Pancreas (tissue), 10 donors: ENCODE data around the gene CD207. TPM values are rescaled to one million over a fixed set of nuclear protein-coding genes. Genes with fewer than 3 reads are reported as not detected.
"Not testable (repeated sequence)": the region's sequence is repeated elsewhere in the genome, so short reads cannot be mapped to it uniquely, and the experiment has no call there.

ENCODE experiments used
- ATAC-seq, 4 donors: fragments of 200-7000 bp; cut with Tn5 transposase; one replicate each; pipeline versions ENCODE4 v1.8.0 to v1.9.1; 2020; ENCODE audit warnings: mild to moderate bottlenecking in 4 of 4, moderate library complexity in 4 of 4
- DNase-seq, 6 donors: peaks; one replicate each; pipeline ENCODE4 v3.0.0-alpha.2; 2020
- FAIRE-seq: peaks from 2 replicates; lab custom pipeline; 2012; peaks lifted over from hg19 to GRCh38; lab: Jason Lieb, UNC
- H3K27ac ChIP-seq, 4 donors: fragments of 200-600 bp; sonication (generic); 1 replicate in 3 of 4; 2 replicates in 1 of 4; pipeline versions ENCODE4 v1.5.0 to v1.8.0; 2020
- H3K27me3 ChIP-seq, 4 donors: fragments of 200-600 bp; one replicate each; pipeline ENCODE4 v1.8.0; 2021
- H3K36me3 ChIP-seq, 3 donors: fragments of 200-600 bp; sonication (generic) in 1 of 3; one replicate each; pipeline versions ENCODE4 v1.5.0 to v1.8.0; 2020 to 2021
- H3K4me1 ChIP-seq, 3 donors: fragments of 200-600 bp; one replicate each; pipeline ENCODE4 v1.8.0; 2021
- H3K4me3 ChIP-seq, 4 donors: fragments of 200-600 bp; sonication (generic) in 2 of 4; one replicate each; pipeline versions ENCODE4 v1.5.0 to v1.8.0; 2020 to 2021
- H3K9me3 ChIP-seq, 4 donors: fragments of 200-600 bp; one replicate each; pipeline ENCODE4 v1.8.0; 2021
- WGBS, 2 donors: extraction: QIAGEN DNeasy Blood & Tissue Kit; methylation state at CpG; one replicate each; pipeline ENCODE4 v1.1.7; 2013; 5-methylcytosine and 5-hydroxymethylcytosine counted together
- intact Hi-C, 3 donors: fragments of 100-400 bp; cut with DNase I; formaldehyde crosslinking; loops; one replicate each; pipeline versions ENCODE4 v1.11.1 to v1.14.2; 2022
- polyA plus RNA-seq, 2 donors: library from polyadenylated mRNA; stranded (reverse); fragments of 200-250 nt; gene quantifications; one replicate each; pipeline ENCODE4 v1.2.3, GENCODE V29; 2013
- total RNA-seq, 6 donors: library from RNA; stranded (reverse); fragmentation: NEBNext Ultra II Directional in 4 of 6; extraction: Animal tissue kit (Norgen Biotek cat#: 25700) in 4 of 6; gene quantifications; one replicate each; pipeline versions ENCODE4 v1.2.1 to v1.2.4, GENCODE V29; 2021 to 2023
- TF ChIP-seq, protein P1 (sequence below), 4 donors: fragments of 200-600 bp; sonication (generic) in 3 of 4; IDR thresholded peaks; one replicate each; pipeline versions ENCODE4 v1.5.0 to v1.8.0; 2021; ENCODE audit warnings: antibody characterized with exemption in 4 of 4
- donor health status: healthy with polysubstance abuse.
- donor health status: DM: no; HTN: no; CAD: no; lungs with moderate emphysema.
- donor health status: DM: no; HTN: no; CAD: no.
- donor health status: control.
- donor health status: control.
- donor health status: Bipolar disorder and iron deficiency.
- donor health status: DM: yes; HTN: yes; CAD: no.
- donor health status: DM: no; HTN: no; CAD: no.
- donor health status: DM: no; HTN: no; CAD: no.
- donor health status: DM: yes; HTN: yes; CAD: no.

CD207 gene
- total RNA-seq (under 1 TPM in 4 of 6 donors, not detected in 2; 0.09 to 0.34 (median 0.19) TPM), polyA plus RNA-seq (under 1 TPM; 0.11 to 0.16 TPM)

DNA sequence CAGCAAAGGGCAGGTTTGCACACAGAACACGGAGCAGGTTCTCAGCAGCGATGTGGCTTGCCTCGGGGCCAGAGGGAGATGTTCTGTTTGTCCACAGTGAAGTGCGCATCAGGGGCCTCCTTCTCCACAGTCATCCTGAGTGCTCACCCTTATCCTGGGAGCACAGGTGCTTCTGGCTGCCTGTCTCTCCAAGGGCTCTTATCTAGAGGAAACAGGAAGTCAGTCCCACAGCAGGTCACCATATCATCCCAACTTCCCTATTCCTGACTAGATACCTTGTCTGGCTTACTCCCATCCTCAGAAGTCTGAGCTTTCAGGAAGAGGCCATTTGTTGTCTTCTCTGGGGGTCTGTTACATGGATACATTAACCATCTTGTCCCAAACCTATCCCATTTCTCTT is at the start of gene CD207:
TSS of gene CD207 (minus strand) at position 174 of the 400 bp plus-strand sequence. CDS start at position 134, 40 bp downstream.
- no peaks in the 10 kb centered on the region for H3K36me3 ChIP-seq
- no peaks in the 10 kb centered on the region for H3K27me3 ChIP-seq
- no peaks in the 10 kb centered on the region for H3K4me1 ChIP-seq
- no peak within 1 kb of the TSS for H3K27ac ChIP-seq
- no peaks in the 10 kb centered on the region for H3K9me3 ChIP-seq
- ATAC-seq (no peak), DNase-seq (no peak), FAIRE-seq (no peak)
- H3K4me3 ChIP-seq: no peak within 1 kb of the TSS
- intact Hi-C loops: no loop called here
- TF ChIP-seq, protein P1, sequence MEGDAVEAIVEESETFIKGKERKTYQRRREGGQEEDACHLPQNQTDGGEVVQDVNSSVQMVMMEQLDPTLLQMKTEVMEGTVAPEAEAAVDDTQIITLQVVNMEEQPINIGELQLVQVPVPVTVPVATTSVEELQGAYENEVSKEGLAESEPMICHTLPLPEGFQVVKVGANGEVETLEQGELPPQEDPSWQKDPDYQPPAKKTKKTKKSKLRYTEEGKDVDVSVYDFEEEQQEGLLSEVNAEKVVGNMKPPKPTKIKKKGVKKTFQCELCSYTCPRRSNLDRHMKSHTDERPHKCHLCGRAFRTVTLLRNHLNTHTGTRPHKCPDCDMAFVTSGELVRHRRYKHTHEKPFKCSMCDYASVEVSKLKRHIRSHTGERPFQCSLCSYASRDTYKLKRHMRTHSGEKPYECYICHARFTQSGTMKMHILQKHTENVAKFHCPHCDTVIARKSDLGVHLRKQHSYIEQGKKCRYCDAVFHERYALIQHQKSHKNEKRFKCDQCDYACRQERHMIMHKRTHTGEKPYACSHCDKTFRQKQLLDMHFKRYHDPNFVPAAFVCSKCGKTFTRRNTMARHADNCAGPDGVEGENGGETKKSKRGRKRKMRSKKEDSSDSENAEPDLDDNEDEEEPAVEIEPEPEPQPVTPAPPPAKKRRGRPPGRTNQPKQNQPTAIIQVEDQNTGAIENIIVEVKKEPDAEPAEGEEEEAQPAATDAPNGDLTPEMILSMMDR (IDR thresholded peaks at IDR 0.05): no peak
- 80 to 85% methylated on average over 4 of the region's 4 CpGs for WGBS, 2 donors

DNA sequence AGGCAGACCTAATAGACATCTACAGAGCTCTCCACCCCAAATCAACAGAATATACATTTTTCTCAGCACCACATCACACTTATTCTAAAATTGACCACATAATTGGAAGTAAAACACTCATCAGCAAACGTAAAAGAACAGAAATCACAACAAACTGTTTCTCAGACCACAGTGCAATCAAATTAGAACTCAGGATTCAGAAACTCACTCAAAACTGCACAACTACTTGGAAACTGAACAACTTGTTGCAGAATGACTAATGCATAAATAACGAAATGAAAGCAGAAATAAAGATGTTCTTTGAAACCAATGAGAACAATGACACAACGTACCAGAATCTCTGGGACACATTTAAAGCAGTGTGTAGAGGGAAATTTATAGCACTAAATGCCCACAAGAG is 42.9 kb upstream of the CD207 start:
- DNase-seq, ATAC-seq, H3K36me3 ChIP-seq, H3K4me3 ChIP-seq, intact Hi-C loops, H3K27me3 ChIP-seq, H3K9me3 ChIP-seq, H3K4me1 ChIP-seq, H3K27ac ChIP-seq, FAIRE-seq: not testable (repeated sequence)
- 58 to 64% methylated on average over 3 of the region's 3 CpGs for WGBS, 2 donors

DNA sequence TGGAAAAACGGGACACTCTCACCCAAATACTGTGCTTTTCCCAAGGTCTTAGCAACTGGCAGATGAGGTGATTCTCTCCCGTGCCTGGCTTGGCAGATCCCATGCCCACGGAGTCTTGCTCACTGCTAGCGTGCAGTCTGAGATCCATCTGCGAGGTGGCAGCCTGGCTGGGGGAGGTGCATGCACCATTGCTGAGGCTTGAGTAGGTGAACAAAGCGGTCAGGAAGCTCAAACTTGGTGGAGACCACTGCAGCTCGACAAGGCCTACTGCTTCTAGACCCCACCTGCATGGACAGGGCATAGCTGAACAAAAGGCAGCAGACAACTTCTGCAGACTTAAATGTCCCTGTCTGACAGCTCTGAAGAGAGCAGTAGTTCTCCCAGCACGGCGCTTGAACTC is 40.5 kb upstream of the CD207 start:
- FAIRE-seq, H3K36me3 ChIP-seq, H3K27me3 ChIP-seq, DNase-seq, intact Hi-C loops, H3K27ac ChIP-seq, ATAC-seq, H3K9me3 ChIP-seq, H3K4me1 ChIP-seq, H3K4me3 ChIP-seq: not testable (repeated sequence)
- 67 to 71% methylated on average over 9 of the region's 9 CpGs for WGBS, 2 donors

DNA sequence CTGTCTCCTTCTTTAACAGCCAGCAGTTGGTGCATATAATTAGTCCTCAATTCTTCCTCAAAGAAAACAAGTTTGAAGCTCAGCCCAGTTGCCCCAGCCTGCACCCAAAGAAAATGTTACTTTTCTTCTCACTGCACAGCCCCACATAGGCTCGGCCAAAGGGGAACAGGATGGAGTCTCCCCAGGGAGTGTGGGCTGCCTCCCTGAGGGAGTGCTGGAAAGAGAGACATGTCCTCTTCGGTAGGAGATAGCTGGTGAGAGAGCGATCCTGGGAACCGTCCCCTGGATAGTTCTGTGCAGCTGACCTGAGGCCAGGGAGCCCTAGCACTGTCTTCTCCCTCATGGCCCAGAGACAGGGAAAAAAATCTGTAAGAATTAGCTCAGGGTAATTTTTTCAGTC is 37.9 kb upstream of the CD207 start:
- Histone ChIP-seq H3K27me3 (no peaks in the 10 kb centered on the region), H3K36me3 (no peaks in the 10 kb centered on the region), H3K9me3 (no peaks in the 10 kb centered on the region), H3K4me1 (no peaks in the 10 kb centered on the region), H3K27ac (no peak overlapping the region), H3K4me3 (no peak overlapping the region)
- ATAC-seq: no peak
- no peak for FAIRE-seq
- intact Hi-C loops: loop anchor here in 2 of 3 donors (5.0 kb wide), 2 partner anchors 69 to 74 kb away; no protein-coding TSS in a partner anchor
- TF ChIP-seq, protein P1 (IDR thresholded peaks at IDR 0.05): no peak
- DNase-seq: no peak
- 63 to 79% methylated on average over 4 of the region's 4 CpGs for WGBS, 2 donors

DNA sequence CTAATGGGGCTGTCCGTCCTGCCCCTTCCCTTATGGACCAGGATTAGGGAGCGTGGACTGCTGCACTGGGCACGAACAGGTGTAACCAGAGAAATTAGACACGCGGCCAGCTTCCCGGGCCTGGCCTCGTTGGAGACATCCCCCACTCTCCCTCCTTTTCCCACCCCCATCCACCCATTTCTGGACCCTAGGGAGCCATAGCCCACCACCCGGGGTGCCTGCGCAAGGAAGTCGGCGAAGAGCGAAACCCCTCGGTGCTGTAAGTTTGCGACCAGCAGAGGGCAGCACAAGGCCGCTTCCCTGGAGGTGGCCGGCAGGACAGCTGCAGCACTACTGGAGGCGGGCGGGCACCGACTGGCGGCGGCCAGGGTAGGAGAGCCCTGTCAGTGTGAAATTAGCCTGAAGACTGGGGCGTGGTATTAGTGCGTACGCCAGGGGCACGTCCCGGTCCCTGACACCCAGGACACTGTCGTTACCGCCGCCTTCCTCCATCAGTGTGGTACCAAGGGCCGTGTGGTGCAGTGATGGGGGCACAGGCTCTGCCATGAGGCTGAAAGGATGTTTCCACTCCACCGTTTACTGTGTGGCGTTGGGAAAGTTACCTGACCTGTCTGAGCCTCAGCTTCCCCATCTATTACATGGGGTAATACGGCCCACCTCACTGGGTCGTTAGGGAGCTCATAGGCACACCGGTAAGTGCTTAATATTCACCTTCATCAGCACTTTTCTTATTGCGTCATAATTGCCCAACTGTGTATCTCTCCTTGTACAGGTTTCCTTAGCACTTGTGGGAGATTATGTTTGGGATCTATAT is 36.0 kb upstream of the CD207 start:
- DNase-seq (peak; percentile 80 to 99 (median 92)), FAIRE-seq (no peak), ATAC-seq (peak; percentile 97 to 100 (median 100))
- Histone ChIP-seq H3K4me1 (no peaks in the 10 kb centered on the region), H3K4me3 (peak overlapping the region in 1 of 4 donors; percentile 17), H3K36me3 (no peaks in the 10 kb centered on the region), H3K9me3 (no peaks in the 10 kb centered on the region), H3K27me3 (no peaks in the 10 kb centered on the region), H3K27ac (no peak overlapping the region)
- TF ChIP-seq, protein P1 (IDR thresholded peaks at IDR 0.05): peak; percentile 79 to 91 (median 86)
- WGBS, 2 donors: 10 to 12% methylated on average over 36 of the region's 36 CpGs
- intact Hi-C loops: loop anchor here in 2 of 3 donors (5.0 kb wide), 2 partner anchors 71 to 76 kb away; no protein-coding TSS in a partner anchor
